Heart left ventricle (tissue), 13 donors: Measurements from ENCODE around the gene EFHD1.

Experiments
- CTCF ChIP-seq, 12 donors: fragments of 200-600 bp; sonication (generic) in 4 of 12; IDR thresholded peaks; one replicate each; pipeline versions ENCODE4 v1.5.0 to v1.8.0; 2018 to 2022; ENCODE audit warnings: antibody characterized with exemption in 12 of 12, mild to moderate bottlenecking in 5 of 12
- POLR2A ChIP-seq, 2 donors: fragments of 450-650 bp; IDR thresholded peaks; one replicate each; pipeline ENCODE4 v1.6.1; 2017; ENCODE audit warnings: antibody characterized with exemption in 2 of 2, mild to moderate bottlenecking in 2 of 2, moderate library complexity in 2 of 2
- donor health status: ischemic (EF 13 %, LVEDD 7.1; RV severe dilation, severe dysfunction).
- donor health status: DM: no; HTN: yes; CAD: no.
- donor health status: DM: no; HTN: no; CAD: no.
- donor health status: ischemic (EF 25% LVEDD 6.9; RV normal size, moderate dysfunction).
- donor health status: ischemic (EF 25% LVEDD 5.7; RV mildly dilated, moderate dysfunction).
- donor health status: ischemic (EF 35%, LVEDD 5.7; RV mildly dilated, moderate dysfunction).
- donor health status: nonischemic (EF 11% LVEDD 7.7; RV severe dilation, severe dysfunction).
- donor health status: DM: yes; HTN: yes; CAD: no.
- donor health status: PGD.
- donor health status: ischemic (EF 29% LVEDD 5.4; RV normal size, mild dysfunction).
- donor health status: nonischemic (EF 23%, LVEDD 6.1; RV moderate dilation, normal function).

- no peak for TF ChIP-seq CTCF (IDR thresholded peaks at IDR 0.05)
- no peak for TF ChIP-seq POLR2A (IDR thresholded peaks at IDR 0.05)
Measured at GRCh38 chr2:232623768-232624765, 9.3 kb upstream of the EFHD1 start.
